SK-N-SH (cell line): Measurements from ENCODE around the gene FYB2. TPM values are rescaled to one million over a fixed set of nuclear protein-coding genes. Genes with fewer than 3 reads are reported as not detected.

ENCODE experiments used
- CTCF ChIA-PET: fragments of 300-600, 350-600 bp; formaldehyde crosslinking; extraction: SDS; loops from one replicate; lab custom pipeline; 2021; lab: Yijun Ruan, JAX
- POLR2A ChIA-PET: fragments of 350-600 bp; sonication (Branson Sonifier 250); formaldehyde crosslinking; extraction: SDS; loops from one replicate; lab custom pipeline; 2020; ENCODE audit warnings: antibody characterized with exemption, inconsistent platforms; lab: Yijun Ruan, JAX
- DNase-seq: peaks from one replicate; pipeline ENCODE4 v3.0.0; 2012
- H2AFZ ChIP-seq: fragments of 200-600 bp; sonication (generic); 2 replicates; pipeline ENCODE4 v1.8.1; 2016; ENCODE audit warnings: antibody characterized with exemption, mild to moderate bottlenecking, low read depth
- H3F3A ChIP-seq: fragments of 200-600 bp; sonication (generic); replicated peaks from 2 replicates; pipeline ENCODE3; 2016; ENCODE audit warnings: antibody characterized with exemption, mild to moderate bottlenecking; ENCODE audit not compliant: insufficient read depth
- H3K27ac ChIP-seq, 2 experiments: fragments of 200-500 bp in 1 of 2; fragments of 200-600 bp in 1 of 2; sonication (Bioruptor generic) in 1 of 2; sonication (generic), shearing (Covaris generic) in 1 of 2; 2 replicates each; pipeline versions ENCODE4 v1.5.1 to v1.6.1; 2014 to 2016; ENCODE audit warnings: low read depth in 2 of 2, inconsistent platforms in 1 of 2, low read length in 1 of 2, mild to moderate bottlenecking in 1 of 2, mixed read lengths in 1 of 2
- H3K27me3 ChIP-seq: fragments of 200-600 bp; sonication (generic), shearing (Covaris generic); 2 replicates; pipeline ENCODE4 v1.6.1; 2016; ENCODE audit warnings: mixed run types; ENCODE audit not compliant: insufficient read depth
- H3K36me3 ChIP-seq, 2 experiments: fragments of 200-500 bp in 1 of 2; fragments of 200-600 bp in 1 of 2; sonication (Bioruptor generic) in 1 of 2; sonication (generic) in 1 of 2; replicated peaks in 1 of 2; 2 replicates each; pipeline versions ENCODE3 to v1.5.1; 2014 to 2016; ENCODE audit warnings: low read length in 1 of 2, mild to moderate bottlenecking in 1 of 2; ENCODE audit not compliant: insufficient read depth in 2 of 2, control insufficient read depth in 1 of 2
- H3K4me1 ChIP-seq, 2 experiments: fragments of 200-500 bp in 1 of 2; fragments of 200-600 bp in 1 of 2; sonication (Bioruptor generic) in 1 of 2; sonication (generic), shearing (Covaris generic) in 1 of 2; 2 replicates each; pipeline versions ENCODE4 v1.5.1 to v1.6.1; 2014 to 2016; ENCODE audit warnings: low read depth in 1 of 2, low read length in 1 of 2, mixed run types in 1 of 2; ENCODE audit not compliant: insufficient read depth in 2 of 2, control insufficient read depth in 1 of 2
- H3K4me2 ChIP-seq: fragments of 200-600 bp; sonication (generic), shearing (Covaris generic); 2 replicates; pipeline ENCODE4 v1.6.1; 2017; ENCODE audit warnings: mixed run types
- H3K4me3 ChIP-seq, 2 experiments: fragments of 200-500 bp in 1 of 2; fragments of 200-600 bp in 1 of 2; sonication (Bioruptor generic) in 1 of 2; sonication (generic), shearing (Covaris generic) in 1 of 2; 2 replicates each; pipeline versions ENCODE4 v1.5.1 to v1.8.1; 2014 to 2016; ENCODE audit warnings: low read depth in 2 of 2, inconsistent platforms in 1 of 2, low read length in 1 of 2, mild to moderate bottlenecking in 1 of 2, mixed read lengths in 1 of 2, moderate library complexity in 1 of 2
- H3K79me2 ChIP-seq: fragments of 200-600 bp; sonication (generic); 2 replicates; pipeline ENCODE4 v1.8.1; 2017; ENCODE audit warnings: mild to moderate bottlenecking; ENCODE audit not compliant: insufficient read depth
- H3K9ac ChIP-seq: fragments of 200-600 bp; sonication (generic); 2 replicates; pipeline ENCODE4 v1.6.1; 2017; ENCODE audit warnings: mixed run types
- H3K9me2 ChIP-seq: fragments of 200-600 bp; sonication (generic); 2 replicates; pipeline ENCODE4 v1.6.1; 2017; ENCODE audit warnings: mixed run types
- H3K9me3 ChIP-seq: fragments of 200-600 bp; sonication (generic); 2 replicates; pipeline ENCODE4 v1.6.1; 2017; ENCODE audit warnings: mixed run types, mild to moderate bottlenecking, moderate library complexity
- H4K20me1 ChIP-seq: fragments of 200-600 bp; sonication (generic); 2 replicates; pipeline ENCODE4 v1.6.1; 2017; ENCODE audit warnings: mild to moderate bottlenecking, mixed run types; ENCODE audit not compliant: insufficient read depth
- ELF1 ChIP-seq: IDR thresholded peaks from 2 replicates; pipeline ENCODE4 v1.4.0; 2012
- EZH2phosphoT487 ChIP-seq: fragments of 200-600 bp; sonication (generic); IDR thresholded peaks from 2 replicates; pipeline ENCODE4 v1.6.1; 2017; ENCODE audit warnings: low read depth, mixed run types, mild to moderate bottlenecking, antibody characterized with exemption, moderate library complexity, borderline replicate concordance
- FOSL2 ChIP-seq: IDR thresholded peaks from 2 replicates; pipeline ENCODE4 v1.4.0; 2012; ENCODE audit warnings: low read depth, mild to moderate bottlenecking, moderate library complexity, borderline replicate concordance
- FOXJ3 ChIP-seq: sonication (generic); formaldehyde crosslinking; IDR thresholded peaks from 2 replicates; pipeline ENCODE4 v1.5.1; 2020; ENCODE audit warnings: mild to moderate bottlenecking, missing genetic modification reagents
- MEF2A ChIP-seq: IDR thresholded peaks from 2 replicates; pipeline ENCODE4 v1.4.0; 2012; ENCODE audit warnings: low read depth, borderline replicate concordance
- NRF1 ChIP-seq: IDR thresholded peaks from 2 replicates; pipeline ENCODE4 v1.6.1; 2012; ENCODE audit warnings: low read depth, mild to moderate bottlenecking, low read length
- RCOR1 ChIP-seq: fragments of 150-350 bp; IDR thresholded peaks from 2 replicates; pipeline ENCODE4 v1.6.1; 2017; ENCODE audit warnings: antibody characterized with exemption, low read length
- RFX5 ChIP-seq: IDR thresholded peaks from 2 replicates; pipeline ENCODE4 v1.6.1; 2012; ENCODE audit warnings: mild to moderate bottlenecking, improper control_type of control experiment, low read length
- SIN3A ChIP-seq: IDR thresholded peaks from 2 replicates; pipeline ENCODE4 v1.6.1; 2012; ENCODE audit warnings: low read depth, mild to moderate bottlenecking, low read length, moderate library complexity, borderline replicate concordance
- TEAD4 ChIP-seq: IDR thresholded peaks from 2 replicates; pipeline ENCODE4 v1.4.0; 2012; ENCODE audit warnings: mild to moderate bottlenecking, borderline replicate concordance; ENCODE audit not compliant: insufficient read depth
- WGBS: methylation state at CpG from one replicate; pipeline ENCODE4 v1.1.6; 2017; ENCODE audit warnings: low lambda C conversion rate; 5-methylcytosine and 5-hydroxymethylcytosine counted together
- polyA plus RNA-seq, 3 experiments: library from polyadenylated mRNA; depleted of rRNA; stranded (reverse); fragments of >200 nt; gene quantifications; 2 replicates each; pipeline ENCODE4 v1.2.3, GENCODE V29; 2012
- TF ChIP-seq, protein P1 (sequence below): fragments of 150-350 bp; IDR thresholded peaks from 2 replicates; pipeline ENCODE4 v1.6.1; 2016; ENCODE audit warnings: mild to moderate bottlenecking, low read depth, low read length
- TF ChIP-seq, protein P2 (sequence below): fragments of 200-600 bp; sonication (generic); IDR thresholded peaks from 2 replicates; pipeline ENCODE4 v1.6.1; 2017; ENCODE audit warnings: antibody characterized with exemption, mild to moderate bottlenecking, moderate library complexity
- TF ChIP-seq, protein P3 (sequence below): IDR thresholded peaks from 2 replicates; pipeline ENCODE4 v1.4.0; 2012; ENCODE audit warnings: low read depth
- TF ChIP-seq, protein P4 (sequence below): IDR thresholded peaks from 2 replicates; pipeline ENCODE4; 2012
- TF ChIP-seq, protein P5 (sequence below): IDR thresholded peaks from 2 replicates; pipeline ENCODE4 v1.6.1; 2012; ENCODE audit warnings: mild to moderate bottlenecking, low read depth, low read length, moderate library complexity

FYB2 gene
- polyA plus RNA-seq, 1 of the 3 experiments (the other 2 are of a cell fraction) = not detected

DNA sequence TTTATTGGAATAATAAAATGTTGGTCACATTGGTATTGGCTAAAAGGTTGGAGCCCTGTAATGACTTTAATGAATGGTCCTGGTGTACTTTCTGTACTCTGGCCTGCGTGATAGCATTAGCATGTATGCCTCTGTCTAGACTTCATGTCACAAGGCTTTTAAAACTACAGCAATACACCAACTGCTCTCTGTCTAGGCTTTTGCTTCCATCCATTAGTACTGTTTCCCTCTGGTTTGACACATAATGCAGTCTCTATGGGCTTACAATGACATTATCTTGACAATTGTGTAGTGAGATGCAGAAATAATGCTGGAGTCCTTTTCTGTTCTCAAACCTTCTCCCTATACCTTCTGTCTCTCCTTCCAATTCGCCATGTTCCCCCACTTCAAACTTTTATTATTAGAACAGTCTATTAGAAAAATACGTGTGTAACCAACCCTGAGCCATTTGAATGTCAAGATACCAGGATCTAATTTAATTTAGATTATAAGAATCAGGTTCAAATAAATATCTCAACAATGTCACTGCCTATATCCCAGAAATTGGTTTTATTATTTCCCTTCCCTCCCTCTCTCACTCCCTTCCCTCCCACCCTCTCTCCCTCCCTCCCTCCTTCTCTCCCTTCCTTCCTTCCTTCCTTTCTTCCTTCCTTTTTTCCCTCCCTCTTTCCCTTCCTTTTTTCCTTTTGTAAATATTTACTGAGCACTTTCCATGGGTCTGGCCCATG lies 44.2 kb upstream of the FYB2 start:
- H2AFZ ChIP-seq = no peak overlapping the region
- peaks cover 11% of the 10 kb centered on the region for H3F3A ChIP-seq
- ChIA-PET CTCF (no interaction called here), POLR2A (no interaction called here)
- H3K9me2 ChIP-seq = no peaks in the 10 kb centered on the region
- DNase-seq = no peak
- no peaks in the 10 kb centered on the region for H3K79me2 ChIP-seq
- H3K4me3 ChIP-seq = no peak overlapping the region
- H3K36me3 ChIP-seq = no peaks in the 10 kb centered on the region
- H3K27ac ChIP-seq = no peak overlapping the region
- no peak overlapping the region for H3K4me2 ChIP-seq
- TF ChIP-seq, protein P1, sequence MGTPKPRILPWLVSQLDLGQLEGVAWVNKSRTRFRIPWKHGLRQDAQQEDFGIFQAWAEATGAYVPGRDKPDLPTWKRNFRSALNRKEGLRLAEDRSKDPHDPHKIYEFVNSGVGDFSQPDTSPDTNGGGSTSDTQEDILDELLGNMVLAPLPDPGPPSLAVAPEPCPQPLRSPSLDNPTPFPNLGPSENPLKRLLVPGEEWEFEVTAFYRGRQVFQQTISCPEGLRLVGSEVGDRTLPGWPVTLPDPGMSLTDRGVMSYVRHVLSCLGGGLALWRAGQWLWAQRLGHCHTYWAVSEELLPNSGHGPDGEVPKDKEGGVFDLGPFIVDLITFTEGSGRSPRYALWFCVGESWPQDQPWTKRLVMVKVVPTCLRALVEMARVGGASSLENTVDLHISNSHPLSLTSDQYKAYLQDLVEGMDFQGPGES = no peak
- no peak for TF ChIP-seq RFX5
- no peak for TF ChIP-seq SIN3A
- no peak for TF ChIP-seq TEAD4
- TF ChIP-seq, protein P2, sequence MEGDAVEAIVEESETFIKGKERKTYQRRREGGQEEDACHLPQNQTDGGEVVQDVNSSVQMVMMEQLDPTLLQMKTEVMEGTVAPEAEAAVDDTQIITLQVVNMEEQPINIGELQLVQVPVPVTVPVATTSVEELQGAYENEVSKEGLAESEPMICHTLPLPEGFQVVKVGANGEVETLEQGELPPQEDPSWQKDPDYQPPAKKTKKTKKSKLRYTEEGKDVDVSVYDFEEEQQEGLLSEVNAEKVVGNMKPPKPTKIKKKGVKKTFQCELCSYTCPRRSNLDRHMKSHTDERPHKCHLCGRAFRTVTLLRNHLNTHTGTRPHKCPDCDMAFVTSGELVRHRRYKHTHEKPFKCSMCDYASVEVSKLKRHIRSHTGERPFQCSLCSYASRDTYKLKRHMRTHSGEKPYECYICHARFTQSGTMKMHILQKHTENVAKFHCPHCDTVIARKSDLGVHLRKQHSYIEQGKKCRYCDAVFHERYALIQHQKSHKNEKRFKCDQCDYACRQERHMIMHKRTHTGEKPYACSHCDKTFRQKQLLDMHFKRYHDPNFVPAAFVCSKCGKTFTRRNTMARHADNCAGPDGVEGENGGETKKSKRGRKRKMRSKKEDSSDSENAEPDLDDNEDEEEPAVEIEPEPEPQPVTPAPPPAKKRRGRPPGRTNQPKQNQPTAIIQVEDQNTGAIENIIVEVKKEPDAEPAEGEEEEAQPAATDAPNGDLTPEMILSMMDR = no peak
- no peak for TF ChIP-seq ELF1
- TF ChIP-seq, protein P3, sequence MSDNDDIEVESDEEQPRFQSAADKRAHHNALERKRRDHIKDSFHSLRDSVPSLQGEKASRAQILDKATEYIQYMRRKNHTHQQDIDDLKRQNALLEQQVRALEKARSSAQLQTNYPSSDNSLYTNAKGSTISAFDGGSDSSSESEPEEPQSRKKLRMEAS = no peak
- TF ChIP-seq NRF1 = no peak
- TF ChIP-seq FOSL2 = no peak
- TF ChIP-seq MEF2A = no peak
- TF ChIP-seq, protein P4, sequence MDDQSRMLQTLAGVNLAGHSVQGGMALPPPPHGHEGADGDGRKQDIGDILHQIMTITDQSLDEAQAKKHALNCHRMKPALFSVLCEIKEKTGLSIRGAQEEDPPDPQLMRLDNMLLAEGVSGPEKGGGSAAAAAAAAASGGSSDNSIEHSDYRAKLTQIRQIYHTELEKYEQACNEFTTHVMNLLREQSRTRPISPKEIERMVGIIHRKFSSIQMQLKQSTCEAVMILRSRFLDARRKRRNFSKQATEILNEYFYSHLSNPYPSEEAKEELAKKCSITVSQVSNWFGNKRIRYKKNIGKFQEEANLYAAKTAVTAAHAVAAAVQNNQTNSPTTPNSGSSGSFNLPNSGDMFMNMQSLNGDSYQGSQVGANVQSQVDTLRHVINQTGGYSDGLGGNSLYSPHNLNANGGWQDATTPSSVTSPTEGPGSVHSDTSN = no peak
- TF ChIP-seq EZH2phosphoT487 = no peak
- TF ChIP-seq, protein P5, sequence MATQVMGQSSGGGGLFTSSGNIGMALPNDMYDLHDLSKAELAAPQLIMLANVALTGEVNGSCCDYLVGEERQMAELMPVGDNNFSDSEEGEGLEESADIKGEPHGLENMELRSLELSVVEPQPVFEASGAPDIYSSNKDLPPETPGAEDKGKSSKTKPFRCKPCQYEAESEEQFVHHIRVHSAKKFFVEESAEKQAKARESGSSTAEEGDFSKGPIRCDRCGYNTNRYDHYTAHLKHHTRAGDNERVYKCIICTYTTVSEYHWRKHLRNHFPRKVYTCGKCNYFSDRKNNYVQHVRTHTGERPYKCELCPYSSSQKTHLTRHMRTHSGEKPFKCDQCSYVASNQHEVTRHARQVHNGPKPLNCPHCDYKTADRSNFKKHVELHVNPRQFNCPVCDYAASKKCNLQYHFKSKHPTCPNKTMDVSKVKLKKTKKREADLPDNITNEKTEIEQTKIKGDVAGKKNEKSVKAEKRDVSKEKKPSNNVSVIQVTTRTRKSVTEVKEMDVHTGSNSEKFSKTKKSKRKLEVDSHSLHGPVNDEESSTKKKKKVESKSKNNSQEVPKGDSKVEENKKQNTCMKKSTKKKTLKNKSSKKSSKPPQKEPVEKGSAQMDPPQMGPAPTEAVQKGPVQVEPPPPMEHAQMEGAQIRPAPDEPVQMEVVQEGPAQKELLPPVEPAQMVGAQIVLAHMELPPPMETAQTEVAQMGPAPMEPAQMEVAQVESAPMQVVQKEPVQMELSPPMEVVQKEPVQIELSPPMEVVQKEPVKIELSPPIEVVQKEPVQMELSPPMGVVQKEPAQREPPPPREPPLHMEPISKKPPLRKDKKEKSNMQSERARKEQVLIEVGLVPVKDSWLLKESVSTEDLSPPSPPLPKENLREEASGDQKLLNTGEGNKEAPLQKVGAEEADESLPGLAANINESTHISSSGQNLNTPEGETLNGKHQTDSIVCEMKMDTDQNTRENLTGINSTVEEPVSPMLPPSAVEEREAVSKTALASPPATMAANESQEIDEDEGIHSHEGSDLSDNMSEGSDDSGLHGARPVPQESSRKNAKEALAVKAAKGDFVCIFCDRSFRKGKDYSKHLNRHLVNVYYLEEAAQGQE = no peak
- TF ChIP-seq FOXJ3 = no peak
- TF ChIP-seq RCOR1 = no peak
- WGBS = 68% methylated on average over 3 of the region's 3 CpGs
- no peaks in the 10 kb centered on the region for H3K9me3 ChIP-seq
- no peaks in the 10 kb centered on the region for H4K20me1 ChIP-seq
- H3K4me1 ChIP-seq = peaks cover 0 to 7% of the 10 kb centered on the region in 2 experiments; a peak in 2 of 4 replicates
- no peaks in the 10 kb centered on the region for H3K27me3 ChIP-seq
- no peak overlapping the region for H3K9ac ChIP-seq
